GM18907 (cell line): Measurements from ENCODE around the gene TSHZ1.

Experiments
- ATAC-seq: cut with Tn5 transposase; IDR thresholded peaks from one replicate; pipeline ENCODE4 v1.9.1; 2021; ENCODE audit warnings: mild to moderate bottlenecking, moderate library complexity; ENCODE audit not compliant: unreplicated experiment

The TSHZ1 gene

DNA sequence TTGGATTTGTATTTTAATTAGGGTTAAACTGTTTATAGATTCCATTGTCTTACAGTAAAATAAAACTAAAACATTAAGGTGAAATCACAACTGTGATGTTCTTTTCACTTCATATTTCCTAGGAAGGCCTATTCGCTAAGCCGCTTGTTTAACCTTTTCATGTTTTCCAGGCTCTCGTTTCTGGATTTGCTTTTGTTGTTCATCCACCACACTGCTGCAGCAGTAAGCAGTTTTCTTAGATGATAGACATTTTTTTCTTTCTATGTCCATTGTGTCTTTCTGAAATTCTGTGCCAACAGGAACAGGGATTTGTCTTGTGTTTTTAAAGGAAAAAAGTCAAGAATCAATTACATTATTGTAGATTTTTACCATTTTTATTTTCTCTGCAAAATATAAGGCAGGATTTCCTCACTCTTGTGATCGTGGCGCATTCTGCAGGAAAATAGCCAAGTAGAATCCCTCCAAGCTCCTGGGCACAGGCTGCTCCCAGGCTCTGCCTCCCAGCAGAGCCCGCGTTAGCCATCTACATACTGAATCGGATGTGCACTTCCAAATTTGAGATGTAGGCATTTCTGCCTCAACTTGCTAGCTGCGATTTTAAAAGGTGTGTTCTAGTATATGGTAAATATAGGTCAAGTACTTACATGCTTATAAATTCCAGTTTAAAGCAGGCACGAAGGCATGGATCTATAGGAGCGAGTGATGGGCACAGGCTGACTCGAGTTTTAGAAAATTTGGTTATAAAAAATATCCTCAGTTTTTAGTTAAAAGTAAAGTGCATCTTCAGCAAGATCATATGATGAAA is 10.2 kb downstream of the TSHZ1 start:
- no peak for ATAC-seq

DNA sequence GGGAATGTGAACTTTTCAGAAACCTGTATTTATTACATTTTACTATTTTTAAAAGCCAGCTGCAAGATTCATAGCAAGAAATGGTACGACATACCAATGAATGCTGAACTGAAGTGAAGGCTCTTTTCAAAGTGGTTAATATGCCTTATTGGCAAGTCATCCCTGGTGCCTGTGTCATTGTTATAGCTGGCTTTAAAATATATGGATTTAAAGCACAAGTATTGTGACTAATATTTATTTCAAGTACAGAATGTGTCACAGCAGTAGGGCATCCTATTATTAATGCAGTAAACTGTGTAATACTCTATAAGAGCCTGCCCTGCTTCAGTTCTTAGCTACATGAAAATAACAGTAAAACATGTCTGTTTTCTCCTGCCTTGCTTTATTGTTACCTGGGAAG is 10.8 kb downstream of the TSHZ1 start:
- ATAC-seq: no peak

DNA sequence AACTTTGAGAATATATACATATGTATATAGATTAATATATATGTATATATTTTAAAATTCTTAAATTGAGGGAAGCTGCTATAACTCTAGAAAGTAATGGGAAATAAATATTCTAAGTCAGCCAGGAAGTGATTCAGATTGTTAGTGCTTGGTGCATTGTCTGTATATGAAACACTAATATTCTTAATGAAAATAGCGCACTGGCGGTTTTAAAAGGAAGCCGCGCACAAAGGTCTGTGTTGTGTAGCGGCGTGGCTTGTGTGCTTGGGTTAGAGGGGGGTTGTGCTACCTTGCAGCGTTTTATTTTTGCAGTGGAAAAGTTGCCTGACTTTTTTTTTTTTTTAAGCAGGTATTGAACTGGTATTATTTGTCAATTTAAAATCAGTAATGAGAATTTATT is 11.3 kb downstream of the TSHZ1 start:
- ATAC-seq: no peak

DNA sequence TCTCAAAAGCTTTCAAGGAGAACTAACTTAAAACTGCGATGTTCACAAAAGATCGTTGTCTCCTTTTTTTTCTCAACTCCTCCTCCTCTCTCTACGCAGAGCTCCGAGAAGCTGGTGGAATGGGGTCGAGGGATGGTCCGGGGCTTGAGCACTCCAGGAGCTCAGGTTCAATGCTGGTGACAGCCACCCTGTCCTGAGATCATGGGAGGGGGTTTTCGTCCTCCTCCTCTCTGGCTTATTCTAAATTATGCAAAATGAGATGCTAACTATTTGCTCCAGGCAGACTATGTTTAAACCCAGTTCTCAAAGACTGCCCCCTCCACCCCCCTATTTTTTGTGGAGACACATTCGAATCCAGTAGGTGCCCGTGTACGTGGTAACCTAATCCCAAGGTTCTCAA is 11.8 kb downstream of the TSHZ1 start:
- ATAC-seq: no peak

DNA sequence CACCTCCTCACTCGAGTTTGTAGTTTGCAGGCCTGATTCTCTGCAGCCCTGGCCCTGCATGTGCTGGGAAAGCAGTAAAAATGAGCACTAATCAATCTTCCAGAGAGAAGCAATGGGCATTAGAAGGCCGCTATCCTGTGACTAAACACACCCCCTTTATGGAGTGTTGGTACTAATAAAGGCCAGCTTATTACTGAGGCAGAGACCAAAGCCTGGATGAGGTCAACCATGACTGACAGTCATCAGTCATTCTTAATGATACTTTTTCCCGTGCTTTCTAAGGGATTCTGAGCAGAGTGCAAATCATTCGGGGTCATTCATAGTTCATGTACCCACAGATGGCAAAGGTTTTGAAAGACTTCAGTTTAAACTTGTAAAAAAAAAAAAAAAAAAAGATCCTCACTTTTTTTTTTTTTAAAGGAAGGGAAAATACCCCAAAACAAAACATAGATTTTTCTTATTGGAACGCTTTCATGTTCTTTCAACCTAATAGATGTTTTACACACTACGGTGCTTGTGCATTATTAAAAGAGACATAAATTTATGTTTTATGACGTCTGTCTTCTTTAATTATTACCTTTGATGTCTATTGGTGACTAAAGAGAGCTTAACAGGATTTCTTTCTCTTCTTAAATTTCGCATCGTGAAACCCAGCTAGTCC is 13.2 kb downstream of the TSHZ1 start:
- ATAC-seq: no peak

DNA sequence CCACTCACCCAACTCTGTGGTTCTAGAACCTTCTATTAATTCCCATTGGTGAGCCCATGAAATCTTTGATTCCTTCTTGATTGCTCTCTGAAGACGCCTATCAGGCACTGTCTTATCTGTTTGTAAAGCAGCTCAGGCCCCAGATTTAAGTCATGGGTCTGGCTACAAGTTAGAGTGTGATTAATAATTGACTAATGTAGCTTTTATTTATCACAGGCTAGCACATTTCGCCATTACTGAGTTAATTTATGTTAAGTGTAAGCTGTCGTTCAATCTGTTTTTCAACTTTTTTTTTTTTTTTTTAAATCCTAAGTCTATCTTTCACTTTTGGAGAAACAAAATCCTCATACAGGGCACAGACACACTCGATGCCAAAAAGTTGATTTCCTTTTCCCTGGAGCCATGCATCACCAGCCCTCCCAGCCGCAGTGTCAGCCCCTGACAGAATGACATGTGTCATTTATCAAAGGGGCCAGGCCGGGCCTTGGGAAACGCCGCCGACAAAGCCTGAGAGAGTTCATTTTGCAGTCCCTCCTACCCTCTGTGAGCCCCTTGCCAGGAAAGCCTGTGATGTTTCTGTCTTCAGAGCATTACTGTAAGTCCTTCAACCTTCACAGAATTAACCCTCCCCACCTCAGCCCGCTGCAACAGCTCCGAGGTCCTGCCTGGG is 15.8 kb downstream of the TSHZ1 start:
- no peak for ATAC-seq

DNA sequence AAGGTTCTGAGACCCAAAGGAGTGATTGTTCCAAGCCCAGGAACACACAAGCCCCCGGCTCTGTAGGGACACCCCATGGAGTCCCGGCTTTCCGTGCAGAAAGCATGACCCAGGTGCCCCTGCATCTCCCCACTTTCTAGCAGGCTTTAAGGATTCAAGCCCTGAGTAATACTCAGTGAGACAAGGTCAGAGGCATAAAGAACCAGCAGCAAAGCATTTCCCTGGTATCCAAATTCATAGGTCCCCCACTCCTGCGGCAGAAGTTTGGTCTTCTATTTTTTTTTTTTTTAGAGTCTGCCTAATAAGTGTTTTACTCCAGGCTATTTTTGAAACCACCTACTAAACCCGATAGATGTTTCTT is 16.3 kb downstream of the TSHZ1 start:
- no peak for ATAC-seq

DNA sequence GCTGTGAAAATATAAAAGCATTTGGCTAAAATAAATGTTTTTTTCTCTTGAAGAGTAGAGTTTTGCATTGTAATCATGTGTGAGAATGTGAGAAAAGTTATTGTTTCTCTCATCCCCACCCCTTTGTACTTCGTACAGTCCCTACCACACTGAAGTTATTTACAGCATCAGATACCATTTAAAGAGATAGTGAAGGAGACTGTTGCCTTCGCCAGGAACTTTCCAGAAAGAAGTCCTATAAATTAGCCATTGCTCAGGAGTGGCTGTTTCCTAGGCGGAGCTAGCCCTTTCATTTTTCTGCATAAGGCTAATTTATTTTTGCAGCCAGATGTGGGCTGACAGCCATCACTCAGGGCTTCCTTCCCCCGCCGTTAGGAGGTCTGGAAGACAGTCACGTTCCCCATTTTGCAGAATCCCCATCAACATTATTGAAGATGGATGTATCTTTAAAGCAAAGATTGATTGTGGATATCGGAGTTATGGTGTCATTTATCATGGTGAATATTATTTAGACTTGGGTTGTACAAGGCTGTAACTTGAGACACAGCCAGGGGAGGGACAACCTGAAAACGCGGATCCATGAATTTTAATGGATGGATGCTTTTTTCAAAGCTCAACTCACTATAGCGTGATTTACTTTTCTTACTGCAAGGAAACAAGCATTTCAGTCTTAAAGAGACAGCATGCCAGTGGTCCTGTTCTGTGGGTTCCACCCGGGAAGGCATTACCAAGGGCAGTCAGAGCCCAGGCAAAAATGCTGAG is 17.1 kb downstream of the TSHZ1 start:
- ATAC-seq: no peak

DNA sequence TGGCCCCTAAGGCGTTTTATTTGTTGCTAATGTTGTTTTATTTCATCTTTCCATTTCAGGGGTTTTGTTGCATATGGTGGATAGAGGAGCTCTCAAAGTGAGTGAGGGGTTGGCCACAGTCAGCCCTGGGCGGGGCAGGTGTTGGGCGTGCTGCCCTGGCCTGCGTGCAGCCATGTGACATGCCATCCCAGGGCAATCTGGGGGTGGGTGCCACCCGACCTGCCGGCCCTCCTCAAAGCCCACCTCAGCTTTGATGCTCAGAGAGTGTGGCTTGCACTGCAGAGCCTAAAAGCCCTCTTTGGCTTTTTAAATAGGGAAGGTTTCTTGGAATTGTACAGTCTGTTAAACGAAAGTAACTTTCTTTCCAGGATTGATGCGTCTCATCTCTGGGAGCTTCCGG is 18.4 kb downstream of the TSHZ1 start:
- no peak for ATAC-seq

DNA sequence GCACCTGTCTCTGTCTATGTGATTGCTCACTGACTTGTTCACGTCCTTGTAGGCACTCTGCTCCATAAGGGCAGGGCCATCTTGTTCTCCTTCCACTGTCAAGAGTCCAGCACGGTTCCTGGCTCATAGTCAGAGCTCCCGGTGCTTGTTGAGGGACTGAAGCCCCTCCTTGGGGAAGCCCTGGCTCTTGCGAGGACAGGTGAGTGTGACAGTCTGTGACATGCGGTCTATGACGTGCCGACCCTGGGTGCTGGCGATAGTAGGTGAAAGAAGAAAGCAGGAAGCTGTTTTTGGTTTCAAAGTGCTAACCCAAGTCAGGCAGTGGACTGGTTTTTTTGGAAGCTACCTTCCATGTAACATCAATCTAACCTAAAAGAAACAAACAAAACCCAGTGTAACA is 18.8 kb downstream of the TSHZ1 start:
- no peak for ATAC-seq

DNA sequence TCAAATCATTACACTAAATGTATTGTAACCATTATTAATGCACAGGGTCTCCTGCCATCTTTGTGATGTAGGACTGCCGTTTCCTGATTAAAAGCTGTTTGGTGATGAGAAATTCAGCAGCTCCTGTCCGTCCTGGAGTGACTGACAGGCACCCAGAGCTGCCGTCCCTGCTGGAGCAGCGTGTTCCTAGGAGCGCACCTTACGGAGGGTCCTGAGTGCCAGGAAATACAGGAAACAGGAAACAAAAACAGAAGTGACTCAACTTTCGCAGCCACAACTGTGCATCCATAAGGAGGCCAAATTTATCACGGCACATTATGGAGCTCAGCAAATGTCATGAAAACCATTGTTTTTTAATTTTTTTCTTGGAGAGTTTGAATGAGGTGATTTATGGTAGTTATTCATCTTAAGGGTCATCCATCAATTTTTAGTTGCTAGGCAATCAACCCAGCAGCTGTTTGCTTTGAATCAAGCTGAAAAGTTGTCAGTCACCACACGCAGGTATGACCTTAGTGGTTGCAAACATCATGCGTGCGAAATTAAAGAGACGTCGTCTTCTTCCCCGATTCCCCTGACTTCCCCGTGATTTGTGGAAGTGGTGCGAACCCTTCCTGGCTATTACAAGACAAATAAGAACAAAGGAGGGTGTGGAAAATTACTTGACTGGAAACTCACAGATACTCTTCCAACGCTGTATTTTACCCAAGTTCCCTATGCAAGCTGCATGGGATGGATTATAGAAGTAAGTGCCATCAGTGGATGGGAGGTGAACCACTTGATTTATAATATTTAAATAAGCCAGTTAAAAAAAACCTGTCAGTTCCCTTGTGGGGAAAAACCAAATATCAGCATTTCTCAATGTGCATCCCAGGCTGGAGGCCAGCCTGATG is 19.8 kb downstream of the TSHZ1 start:
- no peak for ATAC-seq

DNA sequence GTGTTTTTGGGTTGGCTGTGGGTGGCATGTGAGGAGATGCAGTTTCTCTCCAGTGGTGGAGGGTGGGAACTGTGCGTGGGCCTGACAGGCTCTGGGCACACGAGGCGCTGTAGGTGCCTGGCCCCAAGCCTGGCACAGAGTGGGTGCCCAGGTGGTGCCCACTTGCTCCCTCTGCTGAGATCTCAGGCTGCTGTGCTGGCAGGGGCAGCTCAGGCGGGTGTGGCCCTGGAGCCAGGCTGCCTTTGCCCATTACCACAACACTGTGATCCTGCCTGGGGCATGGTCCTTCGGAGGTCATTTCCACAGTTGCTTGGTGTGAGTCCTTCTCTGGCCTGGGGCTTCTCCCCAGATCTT is 20.4 kb downstream of the TSHZ1 start:
- no peak for ATAC-seq

DNA sequence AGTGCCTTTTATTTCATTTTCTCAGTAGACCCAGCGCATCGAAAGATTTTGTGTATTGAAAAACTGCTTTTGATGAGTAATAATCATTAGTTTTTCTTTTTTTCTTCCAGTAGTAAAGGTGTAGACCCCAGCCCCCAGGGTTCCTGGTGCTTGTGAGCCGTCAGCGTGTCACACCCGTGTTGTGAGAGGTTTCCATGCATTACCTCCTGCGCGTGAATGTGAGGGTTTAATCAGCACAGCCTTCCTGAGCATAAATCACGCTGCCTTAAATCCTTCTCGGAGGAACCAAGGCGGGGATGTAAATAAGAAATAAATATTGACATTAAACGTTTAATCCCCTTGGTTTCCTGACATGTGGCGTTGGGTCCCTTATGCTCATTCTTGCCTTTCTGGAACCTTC is 24.3 kb downstream of the TSHZ1 start:
- no peak for ATAC-seq

DNA sequence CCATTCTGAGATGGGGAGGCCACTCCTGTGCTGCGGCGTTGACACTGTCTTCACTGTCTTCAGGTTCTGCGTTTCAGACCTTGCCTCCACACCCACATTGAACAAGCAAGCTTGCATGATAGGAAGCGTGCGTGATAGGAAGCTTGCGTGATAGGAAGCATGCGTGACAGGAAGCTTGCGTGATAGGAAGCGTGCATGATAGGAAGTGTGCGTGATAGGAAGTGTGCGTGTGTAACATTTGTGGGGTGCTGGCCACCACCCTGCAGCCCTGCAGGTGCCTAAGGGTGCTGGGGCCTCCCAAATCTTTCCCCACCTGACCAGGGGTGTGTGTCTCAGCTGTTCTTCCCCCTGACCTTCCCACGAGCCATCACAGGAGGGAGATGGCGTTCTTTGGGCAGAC is 25.3 kb downstream of the TSHZ1 start:
- ATAC-seq: no peak

DNA sequence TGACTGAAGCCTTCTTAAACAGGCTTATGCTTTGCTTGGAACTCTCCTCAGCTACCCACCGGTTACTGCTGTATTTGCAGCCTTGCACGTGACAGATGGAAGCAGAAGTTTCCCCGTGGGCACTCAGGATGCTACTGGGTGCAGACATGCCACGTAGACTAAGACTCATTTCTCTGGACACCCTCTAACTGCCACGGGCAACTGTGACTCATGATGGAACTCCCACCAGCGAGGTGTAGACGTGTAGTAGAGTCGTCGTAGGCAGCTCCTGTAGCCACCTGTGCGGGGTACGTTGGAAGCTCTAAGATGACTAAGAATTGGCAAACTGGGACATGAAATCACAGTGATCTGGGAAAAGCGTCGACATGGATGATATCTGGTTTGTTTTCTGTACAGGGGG is 27.5 kb downstream of the TSHZ1 start:
- ATAC-seq: no peak

DNA sequence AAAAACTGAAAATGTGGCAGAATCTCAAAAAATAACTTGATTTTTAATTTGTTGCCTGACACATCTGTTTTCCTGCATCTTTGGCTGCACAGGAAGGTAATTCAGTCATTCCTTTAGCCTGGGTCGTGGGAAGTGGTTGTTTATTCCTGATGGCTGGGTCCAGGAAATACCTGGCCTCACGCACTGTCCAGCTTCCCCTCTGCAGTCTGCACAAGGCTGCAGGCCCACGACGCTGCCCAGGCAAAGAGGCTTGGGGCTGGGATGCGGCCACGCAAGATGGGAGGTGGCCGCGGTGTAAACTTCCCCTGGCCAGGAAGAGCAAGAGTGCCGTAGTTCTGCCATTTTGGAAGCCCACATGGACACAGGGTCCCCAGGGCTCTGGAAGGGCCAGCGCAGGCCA is 28.2 kb downstream of the TSHZ1 start:
- ATAC-seq: no peak

DNA sequence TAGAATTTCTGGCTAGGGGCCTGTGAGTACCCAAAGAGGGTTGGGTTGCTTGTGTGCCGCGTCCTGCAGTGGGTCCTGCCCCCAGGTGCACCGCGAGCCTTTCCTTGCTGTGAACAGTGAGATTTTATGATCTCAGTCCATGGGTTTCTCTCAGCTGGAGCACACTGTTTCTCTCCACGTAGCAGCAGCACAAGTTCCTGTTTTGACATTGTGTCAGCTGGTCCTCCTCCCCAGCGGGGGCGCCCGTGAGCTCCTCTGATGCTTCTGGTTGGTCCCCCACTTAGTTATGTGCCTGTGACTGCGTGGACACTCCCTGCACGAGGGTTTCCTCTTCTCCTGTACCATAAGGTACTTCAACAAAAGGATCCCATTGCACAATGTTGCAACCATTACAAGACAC is 29.8 kb downstream of the TSHZ1 start:
- no peak for ATAC-seq

DNA sequence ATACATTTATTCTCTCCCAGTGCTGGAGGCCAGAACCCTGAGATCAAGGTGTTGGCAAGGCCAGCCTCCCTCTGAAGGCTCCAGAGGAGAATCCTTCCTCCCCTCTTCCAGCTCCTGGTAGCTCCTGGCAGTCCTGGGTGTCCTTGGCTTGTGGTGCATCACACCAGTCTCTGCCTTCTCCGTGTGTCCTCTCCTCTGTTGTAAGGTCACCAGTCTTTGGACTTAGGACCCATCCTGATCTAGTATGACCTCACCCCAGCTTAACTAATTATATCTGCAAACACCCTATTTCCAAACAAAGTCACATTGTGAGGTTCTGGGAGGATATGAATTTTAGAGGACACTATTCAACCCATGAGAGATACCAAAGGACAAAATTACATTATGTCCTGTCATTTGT is 31.1 kb downstream of the TSHZ1 start:
- no peak for ATAC-seq

DNA sequence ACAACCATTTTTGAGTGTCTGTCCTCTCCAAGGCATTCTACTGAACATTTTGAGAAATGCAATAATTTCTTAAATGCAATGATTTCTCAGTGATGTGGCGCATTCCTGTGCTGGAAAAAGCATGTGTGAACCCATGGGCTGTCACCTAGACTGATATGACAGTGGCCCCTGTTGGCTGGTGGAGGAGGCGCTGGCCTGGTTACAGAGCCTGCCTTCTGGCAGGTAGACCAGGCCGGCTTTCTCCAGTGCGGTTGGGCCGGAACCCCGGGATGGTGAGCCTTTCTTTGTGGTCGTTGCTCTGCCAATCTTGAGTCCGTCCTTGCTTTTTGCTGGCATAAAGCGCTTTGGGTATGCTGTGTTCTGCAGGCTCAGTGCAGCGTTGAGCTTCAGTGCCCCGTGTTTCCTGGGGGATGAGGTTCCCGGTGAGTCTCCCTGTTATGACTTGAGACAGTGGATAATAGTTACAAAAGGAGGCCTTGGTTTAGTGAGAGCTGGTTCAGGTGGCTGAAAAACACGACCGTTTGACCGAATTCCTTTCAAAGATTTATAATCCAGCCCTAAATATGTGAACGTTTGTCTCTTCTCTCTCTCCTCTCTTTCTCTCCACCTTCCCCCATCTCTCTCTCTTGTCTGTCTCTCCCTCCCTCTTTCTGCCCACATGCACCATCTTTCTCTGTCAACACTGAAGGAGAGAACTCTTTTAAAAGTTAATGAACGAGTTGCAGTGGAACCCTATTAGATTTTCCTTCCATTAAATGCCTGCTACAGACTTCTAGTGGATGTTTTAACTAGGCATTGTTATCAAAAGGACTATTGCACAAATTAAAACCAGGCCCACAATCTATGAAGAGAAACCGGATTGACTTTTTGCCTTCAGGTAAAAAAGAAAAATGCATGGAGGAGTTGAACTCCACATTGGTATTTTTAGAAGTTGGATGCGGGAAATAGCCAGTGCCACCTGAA is 34.0 kb downstream of the TSHZ1 start:
- ATAC-seq: no peak
